ENCODE measurements around the gene TUBD1. TPM values are rescaled to one million over a fixed set of nuclear protein-coding genes. Genes with fewer than 3 reads are reported as not detected.

TUBD1 gene
- total and polyA plus RNA-seq, 2 of the 13 experiments (the other 11 are each of a cell fraction or from before 2014, with no cell fraction given) = 18.2 to 25.9 TPM

- TF ChIP-seq MAX (IDR thresholded peaks at IDR 0.05) (peak; percentile 86), ZNF766 (CRISPR knock-in tag; IDR thresholded peaks at IDR 0.05; ENCODE audit: borderline replicate concordance) (no peak; the same call in 1 of the 2 replicates), SRY (CRISPR knock-in tag; IDR thresholded peaks at IDR 0.05) (0 out of 2 replicates have a peak, but pooled peaks have one; percentile 78), MLXIP (CRISPR knock-in tag; IDR thresholded peaks at IDR 0.05; ENCODE audit: borderline replicate concordance) (peak; percentile 95), ZNF121 (CRISPR knock-in tag; IDR thresholded peaks at IDR 0.05) (no peak), ZNF557 (CRISPR knock-in tag; IDR thresholded peaks at IDR 0.05) (peak; percentile 55; the same call in 1 of the 2 replicates), HES4 (CRISPR knock-in tag; IDR thresholded peaks at IDR 0.05; ENCODE audit: borderline replicate concordance) (no peak), CREB1 (IDR thresholded peaks at IDR 0.05) (no peak), CREB1 (CRISPR knock-in tag; IDR thresholded peaks at IDR 0.05) (peak; percentile 79), JUND (CRISPR knock-in tag; IDR thresholded peaks at IDR 0.05) (peak; percentile 66), IRF9 (CRISPR knock-in tag; IDR thresholded peaks at IDR 0.05; ENCODE audit: borderline replicate concordance) (peak; percentile 71; the same call in 1 of the 2 replicates), XBP1 (CRISPR knock-in tag; IDR thresholded peaks at IDR 0.05) (no peak), RARA (CRISPR knock-in tag; IDR thresholded peaks at IDR 0.05) (peak; percentile 91), TCF12 (IDR thresholded peaks at IDR 0.05) (no peak), TCF12 (CRISPR knock-in tag; IDR thresholded peaks at IDR 0.05) (peak; percentile 94; the same call in 1 of the 2 replicates), NCOR1 (IDR thresholded peaks at IDR 0.05; ENCODE audit: borderline replicate concordance, low read length) (peak; percentile 58; the same call in 1 of the 2 replicates), PHF8 (CRISPR knock-in tag; IDR thresholded peaks at IDR 0.05) (peak; percentile 51; the same call in 1 of the 2 replicates), SP1 (IDR thresholded peaks at IDR 0.05) (no peak), SP1 (CRISPR knock-in tag; IDR thresholded peaks at IDR 0.05) (peak; percentile 38; the same call in 1 of the 2 replicates), TGIF2 (CRISPR knock-in tag; IDR thresholded peaks at IDR 0.05) (peak; percentile 87), NCOA1 (CRISPR knock-in tag; IDR thresholded peaks at IDR 0.05) (peak; percentile 91), ARID5B (CRISPR knock-in tag; IDR thresholded peaks at IDR 0.05) (peak; percentile 97; the same call in 1 of the 2 replicates), ZNF644 (CRISPR knock-in tag; IDR thresholded peaks at IDR 0.05; ENCODE audit: low read depth) (peak; percentile 85; the same call in 1 of the 2 replicates), HMG20A (CRISPR knock-in tag; IDR thresholded peaks at IDR 0.05; ENCODE audit: borderline replicate concordance) (peak; percentile 84)
These were observed 39.4 kb downstream of the TUBD1 start (continued) for GRCh38 chr17:59853168-59853918.
